OCI-LY7 (cell line): Measurements from ENCODE around the gene CFP. TPM values are rescaled to one million over a fixed set of nuclear protein-coding genes. Genes with fewer than 3 reads are reported as not detected.

Source experiments
- BruUV-seq: library from RNA; stranded (reverse); fragments of 400-500 nt; replicated peaks from 2 replicates; lab custom pipeline; 2021; lab: Mats Ljungman, UMichigan
- CTCF ChIA-PET: fragments of 300-600 bp; sonication (Branson Sonifier 250); formaldehyde crosslinking; loops from one replicate; lab custom pipeline; 2022; ENCODE audit warnings: antibody characterized with exemption; ENCODE audit not compliant: unreplicated experiment; lab: Charles Lee
- POLR2A ChIA-PET: fragments of 300-600 bp; sonication (Branson Sonifier 250); formaldehyde crosslinking; loops from one replicate; lab custom pipeline; 2022; ENCODE audit warnings: antibody characterized with exemption; lab: Charles Lee
- DNase-seq: peaks from one replicate; pipeline ENCODE4 v3.0.0-alpha.2; 2015; ENCODE audit warnings: low spot score
- H2AFZ ChIP-seq: fragments of 200-600 bp; sonication (generic), shearing (Covaris generic); 2 replicates; pipeline ENCODE4 v1.6.1; 2014; ENCODE audit warnings: mild to moderate bottlenecking, antibody characterized with exemption, low read length, moderate library complexity
- H3K27ac ChIP-seq: fragments of 200-600 bp; sonication (generic); 2 replicates; pipeline ENCODE4 v1.5.1; 2014; ENCODE audit warnings: mixed run types, low read depth, mild to moderate bottlenecking, moderate library complexity, low read length, inconsistent platforms; ENCODE audit not compliant: poor library complexity, severe bottlenecking
- H3K36me3 ChIP-seq: fragments of 200-600 bp; sonication (generic); 2 replicates; pipeline ENCODE4 v1.6.1; 2014; ENCODE audit warnings: mild to moderate bottlenecking, antibody characterized with exemption, low read length, moderate library complexity, mixed read lengths; ENCODE audit not compliant: insufficient read depth
- H3K4me1 ChIP-seq: fragments of 200-600 bp; sonication (generic); 2 replicates; pipeline ENCODE4 v1.5.1; 2014; ENCODE audit warnings: mild to moderate bottlenecking, low read length; ENCODE audit not compliant: insufficient read depth, poor library complexity, severe bottlenecking
- H3K4me2 ChIP-seq: fragments of 200-600 bp; sonication (generic); 2 replicates; pipeline ENCODE4 v1.6.1; 2014; ENCODE audit warnings: mild to moderate bottlenecking, low read length
- H3K4me3 ChIP-seq: fragments of 200-600 bp; sonication (generic); 2 replicates; pipeline ENCODE4 v1.5.1; 2014; ENCODE audit warnings: mild to moderate bottlenecking, low read depth, low read length; ENCODE audit not compliant: poor library complexity, severe bottlenecking
- H3K79me2 ChIP-seq: fragments of 200-600 bp; sonication (generic); 2 replicates; pipeline ENCODE4 v1.6.1; 2016; ENCODE audit warnings: low read depth, mild to moderate bottlenecking, low read length, moderate library complexity, mixed read lengths; ENCODE audit not compliant: insufficient read depth
- H3K9me2 ChIP-seq: fragments of 200-600 bp; sonication (generic); 2 replicates; pipeline ENCODE4 v1.6.1; 2016; ENCODE audit warnings: mild to moderate bottlenecking, low read length, mixed read lengths; ENCODE audit not compliant: insufficient read depth
- H3K9me3 ChIP-seq: fragments of 200-600 bp; sonication (generic); 2 replicates; pipeline ENCODE4 v1.6.1; 2014; ENCODE audit warnings: mild to moderate bottlenecking, mixed run types, low read length, mixed read lengths
- H4K20me1 ChIP-seq: fragments of 200-600 bp; sonication (generic); 2 replicates; pipeline ENCODE4 v1.6.1; 2014; ENCODE audit warnings: mild to moderate bottlenecking, antibody characterized with exemption, low read length, moderate library complexity, mixed read lengths; ENCODE audit not compliant: insufficient read depth
- CTCF ChIP-seq: fragments of 200-600 bp; sonication (generic); conservative IDR thresholded peaks from 2 replicates; pipeline ENCODE4 v1.5.1; 2014; ENCODE audit warnings: mild to moderate bottlenecking, antibody characterized with exemption, low read length, moderate library complexity, mixed read lengths
- EZH2phosphoT487 ChIP-seq: fragments of 200-600 bp; sonication (generic); IDR thresholded peaks from 2 replicates; pipeline ENCODE4 v1.6.1; 2018; ENCODE audit warnings: low read depth, borderline replicate concordance, mild to moderate bottlenecking, mixed run types, antibody characterized with exemption, low read length, moderate library complexity, mixed read lengths
- intact Hi-C: fragments of 100-400 bp; cut with micrococcal nuclease; formaldehyde crosslinking; loops from one replicate; pipeline ENCODE4 v1.10.0; 2022; ENCODE audit not compliant: unreplicated experiment
- total RNA-seq, 2 experiments: library from RNA; depleted of rRNA in 1 of 2; stranded (reverse); fragments of >200 nt in 1 of 2; shearing (Covaris generic) in 1 of 2; gene quantifications; 2 replicates each; pipeline ENCODE4 v1.2.3, GENCODE V29; 2014 to 2022

Gene CFP
- total RNA-seq, 2 experiments from 2014 or later: 4.2 to 4.7 TPM

- TF ChIP-seq CTCF (no peak), EZH2phosphoT487 (no peak)
- BruUV-seq: no TSS peak
- Histone ChIP-seq H3K4me2 (no peak overlapping the region), H3K27ac (no peak overlapping the region), H4K20me1 (no peaks in the 10 kb centered on the region), H3K9me3 (no peaks in the 10 kb centered on the region), H2AFZ (no peak overlapping the region), H3K9me2 (no peaks in the 10 kb centered on the region), H3K4me3 (no peak overlapping the region), H3K36me3 (no peaks in the 10 kb centered on the region), H3K79me2 (no peaks in the 10 kb centered on the region), H3K4me1 (no peaks in the 10 kb centered on the region)
- no peak for DNase-seq
- CTCF ChIA-PET: interaction anchor here (0.6 to 1.0 kb wide), 2 partner anchors 11 to 20 kb away, joined by 3 read pairs; no protein-coding TSS in a partner anchor
- POLR2A ChIA-PET: interaction anchor here (0.7 kb wide), 1 partner anchor 73 kb away, joined by 4 read pairs; no protein-coding TSS in a partner anchor
- intact Hi-C loops: no loop called here
These were observed 6.1 kb downstream of the CFP start for GRCh38 chrX:47623540-47624027.

DNA sequence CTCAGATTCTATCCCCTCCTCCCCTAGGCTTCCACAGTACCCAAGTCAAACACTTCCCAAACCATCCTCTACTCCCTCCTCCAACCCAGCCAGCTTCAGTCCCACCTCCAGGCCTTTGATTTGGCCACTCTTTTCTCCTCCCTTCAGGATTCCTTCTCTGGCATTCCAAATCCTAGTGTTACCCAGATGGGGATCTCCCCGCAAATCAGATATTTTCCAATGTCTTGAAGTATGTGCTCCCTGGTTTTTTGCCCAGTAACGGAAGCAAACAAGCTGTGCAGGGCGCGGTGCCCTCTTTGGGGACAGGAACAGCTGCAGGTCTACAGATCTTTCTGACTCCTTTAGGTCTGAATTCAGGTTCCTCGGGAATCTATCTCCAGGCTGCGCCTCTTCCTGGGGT, 7.9 kb downstream of the CFP start:
- H3K4me1 ChIP-seq: no peaks in the 10 kb centered on the region
- H3K27ac ChIP-seq: no peak overlapping the region
- no TSS peak for BruUV-seq
- no peak overlapping the region for H3K4me2 ChIP-seq
- ChIA-PET POLR2A (no interaction called here), CTCF (no interaction called here)
- DNase-seq: no peak
- H4K20me1 ChIP-seq: no peaks in the 10 kb centered on the region
- no peak overlapping the region for H2AFZ ChIP-seq
- no peaks in the 10 kb centered on the region for H3K79me2 ChIP-seq
- TF ChIP-seq CTCF (no peak), EZH2phosphoT487 (no peak)
- intact Hi-C loops: no loop called here
- H3K4me3 ChIP-seq: no peak overlapping the region
- H3K9me2 ChIP-seq: no peaks in the 10 kb centered on the region
- no peaks in the 10 kb centered on the region for H3K36me3 ChIP-seq
- H3K9me3 ChIP-seq: no peaks in the 10 kb centered on the region

- Histone ChIP-seq H3K27ac (no peak overlapping the region), H4K20me1 (no peaks in the 10 kb centered on the region), H3K4me1 (no peaks in the 10 kb centered on the region), H3K9me2 (no peaks in the 10 kb centered on the region), H3K79me2 (no peaks in the 10 kb centered on the region), H3K4me2 (no peak overlapping the region), H3K36me3 (no peaks in the 10 kb centered on the region), H3K4me3 (no peak overlapping the region), H2AFZ (no peak overlapping the region), H3K9me3 (no peaks in the 10 kb centered on the region)
- BruUV-seq: no TSS peak
- intact Hi-C loops: no loop called here
- TF ChIP-seq CTCF: no peak
- TF ChIP-seq EZH2phosphoT487: no peak
- POLR2A ChIA-PET: no interaction called here
- no peak for DNase-seq
- CTCF ChIA-PET: no interaction called here
These were observed 9.4 kb downstream of the CFP start for GRCh38 chrX:47620303-47620685.
